Astrocyte of the hippocampus (primary cell): ENCODE measurements around the gene CRIP1.

ENCODE experiments used
- DNase-seq: peaks from one replicate; pipeline ENCODE4 v3.0.0; 2011; ENCODE audit warnings: low read depth, low spot score

The CRIP1 gene

GRCh38 chr14:105492031-105492970 is 5.6 kb downstream of the CRIP1 start:
- no peak for DNase-seq

- DNase-seq, result no peak
These were observed 6.5 kb downstream of the CRIP1 start for GRCh38 chr14:105492971-105493871.

- no peak for DNase-seq
These were observed 7.4 kb downstream of the CRIP1 start for GRCh38 chr14:105493921-105494605.

- no peak for DNase-seq
These were observed 7.9 kb downstream of the CRIP1 start for GRCh38 chr14:105494606-105494929.

- no peak for DNase-seq
These were observed 8.7 kb downstream of the CRIP1 start for GRCh38 chr14:105495101-105495989.

GRCh38 chr14:105495990-105496830 is 9.5 kb downstream of the CRIP1 start:
- DNase-seq, result no peak

- DNase-seq, result no peak
These were observed 10.3 kb downstream of the CRIP1 start for GRCh38 chr14:105496831-105497591.

- DNase-seq, result no peak
These were observed 11.2 kb downstream of the CRIP1 start for GRCh38 chr14:105497671-105498429.

- DNase-seq, result no peak
These were observed 12.0 kb downstream of the CRIP1 start for GRCh38 chr14:105498430-105499255.

- no peak for DNase-seq
These were observed 12.8 kb downstream of the CRIP1 start for GRCh38 chr14:105499256-105500035.

- no peak for DNase-seq
These were observed 13.5 kb downstream of the CRIP1 start for GRCh38 chr14:105500036-105500725.

GRCh38 chr14:105500726-105501101 is 14.0 kb downstream of the CRIP1 start:
- DNase-seq, result no peak

- no peak for DNase-seq
These were observed 15.0 kb downstream of the CRIP1 start for GRCh38 chr14:105501504-105502291.

- no peak for DNase-seq
These were observed 16.0 kb downstream of the CRIP1 start for GRCh38 chr14:105502446-105503295.

- no peak for DNase-seq
These were observed 16.6 kb downstream of the CRIP1 start for GRCh38 chr14:105503296-105503640.
